HG03520 (cell line): ENCODE measurements around the gene MYMX.
A peak's percentile ranks its signal among the peaks of the same experiment; 100 is the strongest.

Source experiments
- ATAC-seq: cut with Tn5 transposase; IDR thresholded peaks from one replicate; pipeline ENCODE4 v1.9.1; 2021; ENCODE audit warnings: mild to moderate bottlenecking, moderate library complexity; ENCODE audit not compliant: unreplicated experiment

Gene MYMX

GRCh38 chr6:44219053-44219814 lies 2.5 kb downstream of the MYMX start:
- ATAC-seq: peak; percentile 57

- ATAC-seq: no peak
These were observed 3.4 kb downstream of the MYMX start for GRCh38 chr6:44219815-44220784.

GRCh38 chr6:44220913-44221290 lies 4.2 kb downstream of the MYMX start:
- ATAC-seq: no peak

- ATAC-seq: peak; percentile 37
These were observed 4.7 kb downstream of the MYMX start for GRCh38 chr6:44221291-44221960.

- no peak for ATAC-seq
These were observed 5.2 kb downstream of the MYMX start for GRCh38 chr6:44221961-44222335.

- ATAC-seq: no peak
These were observed 6.0 kb downstream of the MYMX start for GRCh38 chr6:44222486-44223318.

- ATAC-seq: peak; percentile 31
These were observed 6.7 kb downstream of the MYMX start, which contains the start of gene SLC29A1 for GRCh38 chr6:44223319-44224028. Gene SLC29A1, plus strand, starts transcription at chr6:44223595. Its CDS starts 3,719 bp downstream, at chr6:44227314.

- ATAC-seq: no peak
These were observed 7.6 kb downstream of the MYMX start for GRCh38 chr6:44224029-44224964.

- no peak for ATAC-seq
These were observed 8.2 kb downstream of the MYMX start for GRCh38 chr6:44224965-44225305.

- no peak for ATAC-seq
These were observed 9.0 kb downstream of the MYMX start for GRCh38 chr6:44225579-44226325.

GRCh38 chr6:44226368-44227147 lies 9.8 kb downstream of the MYMX start:
- no peak for ATAC-seq

- no peak for ATAC-seq
These were observed 10.5 kb downstream of the MYMX start for GRCh38 chr6:44227148-44227793.

- no peak for ATAC-seq
These were observed 11.3 kb downstream of the MYMX start for GRCh38 chr6:44228031-44228430.

GRCh38 chr6:44228433-44228832 lies 11.7 kb downstream of the MYMX start:
- no peak for ATAC-seq

GRCh38 chr6:44228836-44229235 lies 12.1 kb downstream of the MYMX start:
- ATAC-seq: no peak

GRCh38 chr6:44229376-44230033 lies 12.8 kb downstream of the MYMX start:
- ATAC-seq: no peak
